ENCODE data around the gene SLC25A22.

Gene SLC25A22

DNA sequence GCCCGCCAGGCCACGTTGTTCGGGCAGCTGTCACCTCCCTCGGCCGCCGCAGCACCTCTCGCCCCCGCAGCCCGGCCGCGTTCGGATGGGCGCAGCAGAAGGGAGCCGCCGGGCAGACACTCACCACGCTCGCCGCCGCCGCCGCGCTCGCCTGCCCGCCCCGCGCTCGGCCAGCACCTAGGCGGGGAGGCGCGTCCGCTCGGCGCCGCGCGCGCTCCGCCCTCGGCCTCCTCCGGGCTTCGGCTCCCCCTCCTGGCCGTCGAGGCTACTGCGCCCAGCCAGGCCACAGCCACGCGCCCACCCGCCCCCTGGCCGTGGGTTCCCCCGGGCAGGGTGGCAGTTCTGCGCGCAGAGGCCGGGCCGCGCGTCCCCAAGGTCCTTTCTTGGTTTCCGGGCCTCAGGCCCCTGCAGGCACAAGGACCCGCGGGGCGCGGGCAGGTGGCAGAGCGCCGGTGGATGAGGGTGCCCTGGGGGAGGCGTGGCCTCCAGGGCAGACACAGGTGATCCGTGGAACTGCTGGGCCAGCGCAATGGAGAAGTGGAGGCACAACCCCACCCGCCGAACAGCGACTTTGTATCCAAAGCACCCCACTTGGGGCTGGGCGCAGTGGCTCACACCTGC is at the start of gene SLC25A22:
SLC25A22 (minus strand) TSS at position 189 of the 621 bp plus-strand sequence. CDS start 3,275 bp downstream, outside the sequence.
- DNase-seq (ENCODE audit: low read depth) = peak; percentile 65

DNA sequence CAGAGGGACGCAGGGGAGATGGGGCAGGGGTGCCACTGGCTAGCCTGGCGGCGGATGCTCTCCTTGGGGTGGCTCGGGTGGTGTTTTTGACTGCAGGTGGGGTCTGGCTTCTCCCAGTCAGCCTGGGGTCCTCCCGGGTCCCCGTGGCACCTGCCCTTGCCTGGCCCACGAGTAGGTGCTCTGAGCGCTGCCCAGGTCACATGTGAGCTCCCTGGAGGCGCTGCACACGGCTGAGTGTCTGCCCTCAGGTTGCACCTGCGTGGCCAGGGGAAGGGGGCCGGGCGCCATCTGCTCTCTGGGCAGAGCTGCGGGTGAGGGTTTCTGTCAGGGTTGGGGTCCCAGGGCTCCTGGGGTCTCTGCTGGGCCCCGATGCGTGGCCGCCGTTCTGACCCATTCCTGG is 49.8 kb upstream of the SLC25A22 start:
- no peak for DNase-seq (ENCODE audit: low read depth)

DNA sequence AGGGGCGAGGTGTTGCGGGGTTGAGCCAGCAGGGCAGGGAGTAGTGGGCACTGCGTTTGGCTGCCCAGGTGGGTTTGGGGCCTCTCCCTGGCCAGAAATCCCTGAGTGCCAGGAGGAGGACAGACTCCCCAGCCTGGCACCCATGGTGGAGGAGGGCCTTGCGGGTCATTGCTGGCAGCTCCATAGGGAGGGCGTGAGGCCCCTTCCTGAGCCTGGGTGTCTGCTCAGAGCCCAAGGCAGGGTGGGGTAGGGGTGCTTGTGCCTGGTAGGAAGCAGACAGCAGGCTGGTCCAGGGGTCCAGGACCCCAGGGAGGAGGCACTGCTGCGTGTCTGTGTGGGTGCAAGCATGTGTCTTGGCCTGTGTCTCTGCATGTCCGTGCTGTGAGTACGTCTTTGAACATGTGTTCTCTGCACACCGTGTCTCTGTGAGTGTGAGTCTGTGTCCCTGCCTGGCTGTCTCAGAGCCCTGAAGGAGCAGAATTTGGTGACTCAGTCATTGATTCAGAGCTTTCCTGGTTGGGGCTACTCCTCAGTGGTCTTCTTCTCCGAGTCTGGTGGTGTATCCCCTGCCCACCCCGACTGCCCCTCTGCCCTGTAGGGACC is 48.5 kb upstream of the SLC25A22 start:
- DNase-seq (ENCODE audit: low read depth) = no peak

DNA sequence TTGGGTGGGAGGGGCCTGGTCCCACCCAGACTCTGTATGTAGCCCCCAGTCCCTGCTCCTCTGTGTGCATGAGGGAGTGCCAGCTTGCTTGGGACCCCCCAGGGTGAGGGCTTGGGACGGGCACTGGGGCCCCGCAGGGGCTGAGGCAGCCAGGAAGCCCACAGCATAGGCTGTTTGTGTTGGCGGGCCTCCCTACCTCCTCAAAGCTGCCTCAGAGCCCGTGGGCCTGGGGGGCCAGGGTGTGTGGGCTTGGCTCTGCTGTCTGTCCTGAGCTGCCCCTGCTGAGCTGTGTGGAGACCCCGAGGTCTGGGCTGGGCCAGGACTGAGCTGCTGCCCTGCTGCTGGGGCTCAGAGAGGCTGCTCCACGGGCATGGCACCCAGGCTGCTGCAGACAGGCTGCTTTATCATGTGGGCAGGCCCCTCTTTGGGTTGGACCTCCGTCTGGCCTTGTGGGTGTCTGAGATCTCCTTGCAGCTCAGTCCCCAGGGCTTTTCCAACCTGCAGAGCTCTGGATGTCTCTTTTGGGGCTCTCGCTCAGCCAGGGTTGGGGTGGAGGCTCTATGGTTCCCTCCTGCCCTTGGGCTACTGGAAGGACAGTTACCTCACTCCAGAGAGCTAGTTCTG is 47.9 kb upstream of the SLC25A22 start:
- DNase-seq (ENCODE audit: low read depth) = no peak

DNA sequence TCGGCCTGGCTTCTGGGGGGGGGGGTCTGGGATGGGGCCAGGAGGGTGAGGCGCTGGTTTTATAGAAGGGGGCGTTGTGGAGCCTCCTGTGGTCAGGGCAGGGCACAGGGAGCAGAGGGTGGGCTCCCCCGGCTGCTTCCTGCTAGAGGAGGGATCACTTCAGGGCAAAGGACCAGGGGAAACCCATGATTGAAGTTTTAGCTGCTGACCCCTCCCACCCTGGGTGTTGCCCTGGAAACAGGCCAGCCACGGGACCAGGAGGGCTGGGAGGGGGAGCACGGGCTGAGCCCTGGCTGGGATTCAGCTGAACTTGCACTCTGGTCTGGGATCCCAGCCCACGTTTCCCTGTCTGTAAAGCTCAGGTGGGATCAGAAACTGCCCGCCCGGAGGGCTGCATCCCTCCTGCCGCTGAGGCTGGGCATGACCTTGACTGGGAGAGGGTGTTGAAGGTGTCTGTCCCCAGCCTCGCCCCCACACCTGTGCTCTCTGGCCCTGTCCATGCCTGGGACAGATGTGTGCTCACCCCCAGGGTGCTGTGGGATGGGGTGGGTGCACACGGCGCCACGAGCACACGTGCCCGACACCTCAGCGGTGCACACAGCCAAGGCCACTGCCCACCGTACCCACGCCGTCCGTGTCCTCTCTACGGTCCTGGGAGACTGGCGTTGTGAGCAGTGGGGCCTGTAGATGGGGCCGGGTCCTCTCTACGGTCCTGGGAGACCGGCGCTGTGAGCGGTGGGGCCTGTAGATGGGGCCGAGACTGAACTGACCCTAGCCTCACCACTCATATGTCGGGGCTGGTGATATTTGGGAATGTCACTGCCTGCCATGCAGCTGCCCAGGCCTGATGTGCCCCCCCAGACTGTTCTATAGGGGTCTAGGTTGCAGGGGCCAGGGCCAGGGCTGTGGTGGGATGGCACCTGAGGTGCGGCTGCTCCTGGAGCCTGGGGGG is 46.9 kb upstream of the SLC25A22 start:
- no peak for DNase-seq (ENCODE audit: low read depth)

DNA sequence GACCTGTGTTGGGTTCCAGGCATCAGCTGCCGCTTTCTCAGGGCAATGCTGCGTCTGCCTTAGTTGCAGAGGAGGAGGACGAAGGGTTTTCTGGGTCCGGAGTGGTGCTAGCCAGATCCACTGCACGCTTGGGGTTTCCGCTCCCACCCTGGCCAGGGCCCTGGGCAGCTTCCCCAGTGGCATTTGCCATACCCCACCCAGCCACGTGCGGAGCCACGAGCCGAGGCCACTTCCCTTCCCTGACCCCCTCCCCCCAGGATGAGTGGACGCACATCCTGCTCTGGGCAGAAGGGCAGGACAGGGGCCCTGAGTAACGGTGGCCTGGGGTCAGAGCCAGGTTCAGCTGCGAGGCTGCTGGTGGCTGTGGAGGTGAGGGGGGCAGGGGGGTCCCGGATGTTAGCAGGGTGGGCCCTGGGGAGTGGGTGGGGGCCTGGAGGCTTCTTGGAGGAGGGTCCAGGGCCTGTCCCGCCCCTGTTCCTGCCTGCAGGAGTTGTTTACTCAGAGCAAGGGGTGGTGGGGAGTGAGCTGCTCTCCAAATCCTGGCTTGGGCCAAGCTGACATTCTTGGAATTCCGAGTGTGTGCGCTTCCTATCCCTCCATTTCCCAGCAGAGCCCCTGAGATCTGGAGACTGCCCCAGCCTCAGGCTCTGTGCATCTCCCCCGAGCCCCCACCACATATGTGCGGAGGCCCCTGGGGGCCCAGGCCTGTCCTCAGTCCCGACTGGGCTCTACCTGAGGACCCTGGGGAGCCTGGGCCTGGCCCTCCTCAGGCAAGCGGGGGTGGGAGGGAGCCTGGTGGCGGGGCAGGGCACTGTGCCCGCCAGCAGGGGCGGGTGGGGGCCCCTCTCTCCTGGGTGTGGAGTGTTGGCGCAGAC is 46.0 kb upstream of the SLC25A22 start:
- no peak for DNase-seq (ENCODE audit: low read depth)

DNA sequence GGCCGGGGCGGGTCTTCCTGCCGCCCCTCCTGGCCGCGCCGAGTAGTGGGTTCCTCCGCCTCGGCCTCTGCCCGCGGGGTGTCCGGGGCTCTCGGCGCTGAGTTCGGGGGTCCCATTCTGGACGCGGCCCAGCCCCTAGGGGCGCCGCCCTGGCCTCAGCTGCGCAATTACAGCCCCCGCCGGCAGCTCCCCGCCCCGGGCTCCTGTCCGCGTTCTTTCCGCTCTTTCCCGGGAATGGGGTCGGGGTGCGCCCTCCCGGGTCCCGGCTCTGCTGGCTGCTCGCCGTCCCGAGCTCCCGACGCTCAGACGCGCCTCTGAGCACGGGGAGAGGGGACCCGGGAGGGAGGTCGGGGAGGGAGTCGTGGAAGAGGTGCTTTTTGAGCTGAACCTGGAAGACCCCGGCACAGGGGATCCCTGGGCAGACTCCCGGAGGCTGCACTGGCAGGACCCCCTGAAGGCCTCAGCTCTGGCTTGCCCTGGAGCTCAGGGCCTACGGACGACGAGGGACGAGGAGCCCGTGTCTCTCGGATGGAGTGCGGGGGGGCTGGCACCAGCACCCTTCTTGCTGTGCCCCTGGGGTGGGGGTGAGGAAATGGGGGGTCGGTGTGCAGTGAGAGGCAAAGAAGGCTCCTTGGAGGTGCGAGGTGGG is 45.1 kb upstream of the SLC25A22 start:
- no peak for DNase-seq (ENCODE audit: low read depth)

DNA sequence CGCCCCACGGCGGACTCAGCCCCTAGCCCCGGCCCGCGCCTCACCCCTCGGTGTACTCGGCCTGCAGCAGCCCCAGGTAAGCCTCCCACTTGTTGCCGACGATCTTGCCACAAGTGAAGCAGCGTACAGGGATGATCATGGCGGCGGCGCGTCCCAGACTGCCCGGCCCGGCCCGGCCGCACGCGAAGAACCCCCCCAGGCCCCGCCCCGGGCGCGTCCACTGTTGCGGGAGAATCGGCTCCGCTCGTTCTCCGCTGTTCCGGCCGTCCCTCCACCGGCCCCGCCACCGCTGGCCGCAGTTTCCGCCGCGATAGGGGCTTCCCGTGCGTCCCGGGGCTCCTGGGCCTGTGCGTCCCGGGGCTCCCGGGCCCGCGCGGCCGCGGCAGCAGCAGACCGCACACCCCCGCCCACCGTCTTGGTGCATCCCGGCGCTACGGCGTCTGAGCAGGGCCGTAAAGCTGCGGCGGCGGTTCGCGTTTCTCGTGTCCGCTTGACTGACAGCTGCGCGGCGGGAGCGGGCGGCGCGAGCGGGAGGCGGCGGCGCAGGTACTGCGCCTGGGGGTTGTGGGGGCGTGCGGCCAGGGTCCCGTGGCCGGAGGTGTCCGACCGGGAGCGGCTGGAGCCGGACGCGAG is 44.4 kb upstream of the SLC25A22 start, which contains the start of the genes POLR2L and TSPAN4:
POLR2L (minus strand) TSS at position 160 of the 633 bp plus-strand sequence; CDS start at position 139, 21 bp downstream.
TSPAN4 (plus strand) TSS at position 483 of the 633 bp plus-strand sequence. CDS start 7,453 bp downstream, outside the sequence.
- DNase-seq (ENCODE audit: low read depth) = peak; percentile 75

DNA sequence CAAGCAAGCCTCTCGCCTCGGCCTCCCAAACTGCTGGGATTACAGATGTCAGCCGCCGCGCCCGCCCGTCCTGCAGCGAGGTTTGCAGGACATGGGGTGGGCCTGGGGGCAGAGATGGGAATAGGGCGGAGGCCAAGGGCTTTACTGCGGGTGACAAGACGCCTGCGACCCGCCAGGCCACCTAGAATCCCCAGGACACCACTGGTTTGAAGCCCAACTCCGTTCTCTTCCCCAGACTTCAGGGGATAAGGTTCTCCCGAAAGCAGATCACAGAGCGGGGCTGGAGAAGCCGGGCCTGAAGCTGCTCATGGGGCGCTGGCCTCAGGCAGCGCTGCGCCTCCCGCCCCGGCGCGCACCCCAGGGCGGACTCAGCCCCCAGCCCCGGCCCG is 43.9 kb upstream of the SLC25A22 start:
- DNase-seq (ENCODE audit: low read depth) = no peak

DNA sequence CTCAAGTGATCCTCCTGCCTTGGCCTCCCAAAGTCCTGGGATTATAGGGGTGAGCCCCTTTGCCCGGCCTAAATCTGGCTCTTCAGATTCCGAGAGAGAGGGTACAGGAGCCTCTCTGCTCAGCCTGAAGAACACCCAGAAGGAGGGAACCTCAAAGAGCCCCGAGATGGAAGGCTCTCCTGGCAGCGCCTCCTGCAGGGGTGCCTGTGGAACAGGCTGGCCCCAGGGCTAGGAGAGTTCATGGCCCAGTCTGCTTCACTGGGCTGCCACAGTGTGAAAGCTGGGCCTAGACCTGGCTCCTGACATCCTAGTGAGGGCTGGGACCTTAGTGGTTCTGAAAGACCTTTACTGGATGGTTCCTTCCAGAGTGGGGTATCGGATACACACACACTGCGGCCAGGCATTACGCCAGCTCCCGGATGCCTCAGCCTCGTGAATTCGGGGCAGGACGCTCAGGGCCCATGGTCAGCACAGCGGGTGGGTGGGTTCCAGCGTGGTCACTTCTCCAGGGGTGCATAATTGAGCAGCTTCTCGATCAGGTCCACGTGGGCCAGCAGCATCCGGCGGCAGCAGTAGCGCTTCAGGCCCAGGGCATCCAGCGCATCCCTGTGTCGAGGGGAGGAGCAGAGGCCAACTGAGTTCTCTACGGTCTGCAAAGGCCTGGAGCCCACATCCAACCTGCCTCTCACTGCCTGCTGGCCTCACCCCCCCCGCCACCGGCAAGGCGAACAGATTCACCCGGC is 42.0 kb upstream of the SLC25A22 start:
- no peak for DNase-seq (ENCODE audit: low read depth)

DNA sequence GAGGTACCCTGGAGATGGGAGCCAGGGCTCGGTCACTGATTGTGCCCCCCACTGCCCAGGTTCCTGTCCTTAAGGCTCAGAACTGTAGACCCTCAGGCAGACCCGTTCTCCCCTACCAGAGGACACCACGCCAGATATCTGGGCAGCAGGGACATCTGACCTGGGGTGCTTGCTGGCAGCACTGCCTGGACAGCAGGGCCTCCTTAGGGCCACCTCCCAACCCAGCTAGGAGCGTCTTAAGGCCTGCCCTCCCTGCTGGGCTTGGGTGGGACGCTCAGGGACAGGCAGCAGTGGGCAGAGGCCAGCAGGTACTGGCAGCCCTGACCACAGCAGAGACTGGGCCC is 41.2 kb upstream of the SLC25A22 start:
- no peak for DNase-seq (ENCODE audit: low read depth)

DNA sequence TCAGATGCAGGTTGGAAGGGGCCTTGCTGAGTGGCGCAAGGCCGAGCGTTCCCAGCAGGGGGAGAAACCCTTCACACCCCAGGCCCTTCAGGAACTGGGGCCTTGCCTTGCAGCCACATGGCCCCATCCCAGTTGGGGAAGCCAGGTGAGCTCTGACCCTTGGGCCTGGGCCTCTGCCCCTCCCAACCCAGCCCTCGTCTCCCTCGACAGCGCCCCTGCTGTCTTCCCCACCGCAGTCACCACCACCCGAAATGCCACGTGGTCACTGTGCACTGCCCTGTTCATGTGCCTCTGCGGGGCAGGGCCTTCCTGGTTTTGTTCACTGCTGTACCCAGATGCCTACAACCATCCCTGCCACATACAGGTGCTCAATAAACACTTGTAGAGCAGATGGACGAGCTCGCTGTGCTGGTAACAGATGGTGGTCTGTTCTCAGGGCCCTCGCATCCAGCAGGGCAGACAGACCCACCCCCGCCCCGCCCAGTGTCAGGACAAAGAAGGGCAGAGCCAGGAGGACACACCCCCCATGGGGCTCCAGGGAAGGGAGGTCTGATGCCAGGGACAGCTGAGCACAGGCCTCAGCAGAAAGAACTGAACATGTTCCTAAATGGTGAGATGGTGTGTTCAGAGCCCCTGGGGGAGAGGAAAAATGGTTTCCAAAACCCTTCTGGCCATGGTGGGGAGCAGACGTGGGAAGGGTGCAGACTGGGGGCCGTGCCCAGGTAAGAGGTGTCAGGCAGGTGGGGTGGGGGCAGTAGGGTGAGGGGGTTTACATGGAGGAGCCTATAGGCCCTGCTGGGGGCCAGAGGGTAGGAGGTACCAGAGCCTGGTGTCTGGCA is 40.6 kb upstream of the SLC25A22 start:
- DNase-seq (ENCODE audit: low read depth) = no peak

DNA sequence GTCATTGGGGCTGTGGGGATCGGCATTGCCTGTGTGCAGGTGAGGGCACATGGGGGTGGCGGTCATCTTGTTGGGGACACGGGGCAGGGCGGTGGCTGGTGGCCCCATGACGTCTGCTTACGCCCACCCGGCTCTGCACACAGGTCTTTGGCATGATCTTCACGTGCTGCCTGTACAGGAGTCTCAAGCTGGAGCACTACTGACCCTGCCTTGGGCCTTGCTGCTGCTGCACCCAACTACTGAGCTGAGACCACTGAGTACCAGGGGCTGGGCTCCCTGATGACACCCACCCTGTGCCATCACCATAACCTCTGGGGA is 39.9 kb upstream of the SLC25A22 start:
- no peak for DNase-seq (ENCODE audit: low read depth)

DNA sequence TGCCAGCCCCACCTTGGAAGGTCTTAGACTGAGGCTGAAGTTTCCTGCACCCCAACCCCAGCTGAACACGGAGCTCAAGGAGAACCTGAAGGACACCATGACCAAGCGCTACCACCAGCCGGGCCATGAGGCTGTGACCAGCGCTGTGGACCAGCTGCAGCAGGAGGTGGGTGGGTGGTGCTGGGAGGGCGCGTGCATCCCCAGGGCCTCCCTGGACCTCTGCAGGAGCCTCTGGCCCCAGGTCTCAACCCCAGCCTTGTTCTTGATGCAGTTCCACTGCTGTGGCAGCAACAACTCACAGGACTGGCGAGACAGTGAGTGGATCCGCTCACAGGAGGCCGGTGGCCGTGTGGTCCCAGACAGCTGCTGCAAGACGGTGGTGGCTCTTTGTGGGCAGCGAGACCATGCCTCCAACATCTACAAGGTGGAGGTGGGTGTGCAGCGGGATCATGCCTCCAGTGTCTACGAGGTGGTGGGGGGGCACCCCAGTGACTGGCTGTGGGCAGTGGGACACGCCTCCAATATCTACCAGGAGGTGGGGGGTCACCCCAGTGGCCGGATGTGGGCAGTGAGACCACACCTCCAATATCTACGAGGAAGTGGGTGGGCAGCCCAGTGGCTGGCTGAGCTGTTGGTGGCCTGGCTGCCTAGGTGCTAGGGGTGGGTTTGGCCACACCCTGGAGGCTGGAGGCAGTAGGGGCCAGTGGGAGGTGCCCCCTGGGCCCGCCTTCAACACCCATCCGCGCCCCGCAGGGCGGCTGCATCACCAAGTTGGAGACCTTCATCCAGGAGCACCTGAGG is 39.3 kb upstream of the SLC25A22 start:
- DNase-seq (ENCODE audit: low read depth) = no peak

DNA sequence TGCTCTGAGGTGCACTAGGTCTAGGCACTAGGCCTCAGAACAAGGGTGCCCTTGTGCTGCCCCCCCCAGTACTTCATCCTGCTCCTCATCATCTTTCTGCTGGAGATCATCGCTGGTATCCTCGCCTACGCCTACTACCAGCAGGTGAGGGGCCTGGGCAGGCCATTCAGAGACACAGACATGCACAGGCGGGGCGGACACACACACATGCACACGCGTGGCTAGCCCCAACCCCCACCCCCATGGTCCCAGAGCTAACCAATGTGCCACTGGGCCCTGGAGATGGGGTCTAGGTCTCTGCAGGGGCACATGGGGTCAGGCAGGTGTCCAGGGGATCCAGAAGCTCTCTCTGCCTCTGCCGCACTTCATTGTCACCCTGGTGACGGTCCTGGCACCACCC is 38.6 kb upstream of the SLC25A22 start:
- DNase-seq (ENCODE audit: low read depth) = no peak

DNA sequence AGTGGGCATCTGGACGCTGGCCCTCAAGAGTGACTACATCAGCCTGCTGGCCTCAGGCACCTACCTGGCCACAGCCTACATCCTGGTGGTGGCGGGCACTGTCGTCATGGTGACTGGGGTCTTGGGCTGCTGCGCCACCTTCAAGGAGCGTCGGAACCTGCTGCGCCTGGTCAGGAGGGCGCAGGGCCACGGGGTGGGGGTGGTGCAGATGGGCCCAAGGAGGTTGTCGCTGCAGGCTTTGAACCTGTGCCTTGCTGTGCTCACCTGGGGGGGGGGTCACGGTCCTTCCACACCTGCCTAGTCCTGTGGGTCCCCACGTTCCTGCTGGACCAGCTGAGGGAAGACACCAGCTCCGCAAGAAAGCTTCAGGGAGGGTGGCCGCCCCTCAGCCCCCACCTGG is 38.2 kb upstream of the SLC25A22 start:
- DNase-seq (ENCODE audit: low read depth) = no peak

DNA sequence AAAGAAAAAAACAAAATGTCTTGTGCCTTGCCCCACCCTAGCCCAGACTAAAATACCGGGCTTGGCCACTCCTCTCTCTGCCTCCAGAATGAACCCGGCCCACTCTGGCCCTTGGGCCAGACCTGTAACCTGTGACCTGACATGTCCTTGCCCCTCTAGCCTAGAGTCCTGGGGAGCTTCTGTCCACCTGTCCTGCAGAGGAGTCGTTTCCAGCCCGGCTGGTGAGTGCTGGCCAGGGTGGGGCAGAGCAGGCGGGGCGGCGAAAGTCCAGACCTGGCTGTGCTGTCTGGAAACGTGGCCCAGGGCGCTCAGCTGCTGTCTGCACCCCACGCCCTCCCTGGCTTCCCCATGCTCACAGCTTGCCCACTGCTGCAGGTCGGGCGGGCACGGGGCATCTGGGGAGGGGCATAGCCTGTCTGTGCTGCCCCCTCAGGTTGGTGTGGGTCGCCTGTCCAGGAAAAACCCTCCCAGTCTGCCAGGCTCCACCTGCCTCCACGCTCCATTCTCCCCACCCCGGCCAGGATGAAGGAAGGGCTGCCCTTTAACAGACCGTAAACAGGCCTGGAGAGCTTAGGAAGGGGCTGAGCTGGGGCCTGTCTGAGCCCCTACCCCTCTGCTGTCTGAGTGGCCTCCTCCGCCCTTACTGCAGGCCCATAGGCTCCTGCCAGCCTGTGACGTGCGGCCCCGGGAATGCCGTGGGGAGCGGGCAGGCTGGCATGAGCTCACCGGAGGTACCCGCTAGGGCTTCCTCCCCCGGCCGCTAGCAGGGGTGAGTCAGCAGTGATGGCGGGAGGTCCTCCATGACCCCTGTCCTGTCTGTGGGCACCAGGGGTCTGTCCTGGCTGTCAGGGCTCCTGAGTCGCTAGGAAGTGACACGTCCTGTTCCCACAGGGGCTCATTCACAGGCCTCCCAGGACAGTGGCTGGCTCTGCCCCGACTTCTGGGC is 36.6 kb upstream of the SLC25A22 start:
- no peak for DNase-seq (ENCODE audit: low read depth)

Data from T-helper 22 cell (primary cell).